GM21825 (cell line): ENCODE measurements around the gene OR10G6.
"Not testable (repeated sequence)": the region's sequence is repeated elsewhere in the genome, so short reads cannot be mapped to it uniquely, and the experiment has no call there.

Experiments used
- ATAC-seq: cut with Tn5 transposase; IDR thresholded peaks from one replicate; pipeline ENCODE4 v1.9.1; 2021; ENCODE audit warnings: mild to moderate bottlenecking, moderate library complexity; ENCODE audit not compliant: unreplicated experiment

Gene OR10G6

GRCh38 chr11:123995119-123995518, at the start of gene OR10G6:
Gene OR10G6 (minus strand): TSS chr11:123995161. CDS start chr11:123995161, 0 bp downstream.
- no peak for ATAC-seq

- no peak for ATAC-seq
Measured at GRCh38 chr11:124043420-124043819, 48.5 kb upstream of the OR10G6 start.

- no peak for ATAC-seq
Measured at GRCh38 chr11:124041254-124041653, 46.3 kb upstream of the OR10G6 start, which contains the start of gene OR10G7. Gene OR10G7 (minus strand): TSS chr11:124041325. CDS start chr11:124039001, 2,324 bp downstream.

GRCh38 chr11:124039557-124039956, 44.6 kb upstream of the OR10G6 start:
- ATAC-seq, result no peak

- ATAC-seq, result no peak
Measured at GRCh38 chr11:124036666-124037065, 41.7 kb upstream of the OR10G6 start.

GRCh38 chr11:124026498-124026897, 31.5 kb upstream of the OR10G6 start, which contains the start of gene OR10G8:
Gene OR10G8 (plus strand): TSS chr11:124026798. CDS start chr11:124029623, 2,825 bp downstream.
- ATAC-seq, result no peak

GRCh38 chr11:124015837-124016236, 20.9 kb upstream of the OR10G6 start:
- not testable (repeated sequence) for ATAC-seq

- ATAC-seq, result no peak
Measured at GRCh38 chr11:124012697-124013096, 17.7 kb upstream of the OR10G6 start, which contains the start of gene OR10G4. Gene OR10G4 (plus strand): TSS chr11:124012997. CDS start chr11:124015575, 2,578 bp downstream.

GRCh38 chr11:123979311-123979710, 15.7 kb downstream of the OR10G6 start:
- ATAC-seq, result no peak

- ATAC-seq, result no peak
Measured at GRCh38 chr11:123977731-123978347, 17.1 kb downstream of the OR10G6 start, which contains the start of gene OR10S1. Gene OR10S1 (minus strand): TSS chr11:123977781. CDS start chr11:123977664, 117 bp downstream.

GRCh38 chr11:123976770-123977560, 18.0 kb downstream of the OR10G6 start:
- no peak for ATAC-seq

- no peak for ATAC-seq
Measured at GRCh38 chr11:123973816-123974215, 21.1 kb downstream of the OR10G6 start.

GRCh38 chr11:123956752-123957151, 38.2 kb downstream of the OR10G6 start:
- no peak for ATAC-seq

- no peak for ATAC-seq
Measured at GRCh38 chr11:123945132-123945531, 49.8 kb downstream of the OR10G6 start.
